Esophagus squamous epithelium (tissue), 4 donors: ENCODE data around the gene C19orf38.

ENCODE experiments used
- CTCF ChIP-seq, 6 experiments: fragments of 450-650 bp in 4 of 6; fragments of 200-600 bp in 2 of 6; sonication (generic) in 2 of 6; IDR thresholded peaks; one replicate each; pipeline ENCODE4 v1.5.1; 2016 to 2019; ENCODE audit warnings: antibody characterized with exemption in 6 of 6, mild to moderate bottlenecking in 4 of 6, moderate library complexity in 4 of 6
- POLR2A ChIP-seq, 4 donors: fragments of 450-650 bp; IDR thresholded peaks; one replicate each; pipeline ENCODE4 v1.6.1; 2017; ENCODE audit warnings: antibody characterized with exemption in 4 of 4, mild to moderate bottlenecking in 4 of 4, moderate library complexity in 3 of 4

DNA sequence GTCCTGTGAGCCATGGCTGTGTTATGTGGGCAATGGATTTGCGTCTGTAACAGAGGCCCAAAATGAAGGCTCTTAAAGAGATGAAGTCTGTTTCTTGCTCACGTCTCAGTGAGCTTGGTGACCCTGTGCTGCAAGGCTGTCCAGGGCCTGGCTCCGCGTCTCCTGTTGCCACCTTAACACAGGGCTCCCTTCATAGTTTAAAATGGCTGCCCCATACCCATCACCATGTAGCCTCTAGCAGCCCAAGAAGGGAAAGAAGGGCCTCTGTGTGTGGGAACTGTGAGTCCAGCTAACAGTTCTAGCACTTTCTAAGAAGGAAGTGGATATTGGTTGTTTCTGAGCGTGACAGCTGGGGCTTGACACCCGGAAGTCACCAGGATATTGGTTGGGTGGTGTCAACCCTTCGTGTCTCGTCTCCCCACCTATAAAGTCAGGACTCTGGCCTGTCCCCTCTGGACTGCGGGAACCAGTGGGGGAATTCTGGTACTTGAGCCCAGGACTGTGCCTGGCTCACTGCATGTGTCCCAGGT lies 33.1 kb upstream of the C19orf38 start:
- TF ChIP-seq CTCF (IDR thresholded peaks at IDR 0.05) (no peak), POLR2A (IDR thresholded peaks at IDR 0.05) (no peak)
